ENCODE measurements around the gene MYO1D.

The MYO1D gene

DNA sequence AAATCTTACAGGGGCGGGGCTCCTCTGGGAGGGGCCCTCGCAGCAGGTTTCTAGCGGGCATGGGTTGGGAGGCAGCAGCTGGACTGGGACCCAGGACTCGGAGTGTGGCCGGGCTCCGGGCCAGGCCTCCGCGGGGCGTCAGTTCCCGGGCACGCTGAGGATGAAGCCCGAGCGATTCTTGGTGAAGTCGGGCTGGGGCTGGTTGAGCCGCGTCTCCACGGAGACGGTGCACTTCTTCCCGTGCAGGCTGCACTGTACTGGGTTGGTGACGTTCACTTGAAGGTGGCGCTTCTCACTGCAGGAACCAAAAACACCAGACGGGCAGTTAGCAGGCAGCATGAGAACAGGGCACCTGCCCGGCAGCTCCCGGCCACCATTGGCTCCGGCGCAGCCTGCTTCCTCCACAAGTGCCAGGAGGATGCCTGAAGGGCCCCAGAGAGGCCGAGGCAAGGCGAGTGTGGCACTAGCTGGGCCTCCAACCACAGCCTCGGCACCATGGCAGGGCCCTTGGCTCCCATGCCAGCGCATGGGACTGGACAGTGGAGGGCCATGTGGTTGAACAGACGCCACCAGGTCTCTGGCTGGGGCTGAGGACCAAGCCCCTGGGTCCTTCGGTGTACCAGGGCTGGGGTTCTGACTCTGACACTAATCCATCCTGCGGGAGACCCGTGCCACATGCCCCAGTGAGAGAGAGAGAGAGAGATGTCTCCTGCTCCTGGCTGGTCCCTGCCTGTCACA lies 382.1 kb downstream of the MYO1D start:
- Histone ChIP-seq H3K4me1 (ENCODE audit: control insufficient read depth, insufficient read depth, low read length) (peaks cover 12% of the 10 kb centered on the region), H3K27me3 (ENCODE audit: control insufficient read depth in 1 of 2, insufficient read depth in 2 of 2, low read length in 2 of 2) (no peaks in the 10 kb centered on the region), H3K27ac (ENCODE audit: low read length) (no peak overlapping the region), H3K4me3 (ENCODE audit: low read length in 2 of 2) (no peak overlapping the region), H3K9me3 (ENCODE audit: control insufficient read depth in 2 of 2, low read length in 2 of 2) (no peaks in the 10 kb centered on the region), H3K36me3 (ENCODE audit: control insufficient read depth in 2 of 2, insufficient read depth in 2 of 2, low read length in 2 of 2) (no peaks in the 10 kb centered on the region), H3K9ac (ENCODE audit: low read length in 2 of 2) (no peak overlapping the region)

DNA sequence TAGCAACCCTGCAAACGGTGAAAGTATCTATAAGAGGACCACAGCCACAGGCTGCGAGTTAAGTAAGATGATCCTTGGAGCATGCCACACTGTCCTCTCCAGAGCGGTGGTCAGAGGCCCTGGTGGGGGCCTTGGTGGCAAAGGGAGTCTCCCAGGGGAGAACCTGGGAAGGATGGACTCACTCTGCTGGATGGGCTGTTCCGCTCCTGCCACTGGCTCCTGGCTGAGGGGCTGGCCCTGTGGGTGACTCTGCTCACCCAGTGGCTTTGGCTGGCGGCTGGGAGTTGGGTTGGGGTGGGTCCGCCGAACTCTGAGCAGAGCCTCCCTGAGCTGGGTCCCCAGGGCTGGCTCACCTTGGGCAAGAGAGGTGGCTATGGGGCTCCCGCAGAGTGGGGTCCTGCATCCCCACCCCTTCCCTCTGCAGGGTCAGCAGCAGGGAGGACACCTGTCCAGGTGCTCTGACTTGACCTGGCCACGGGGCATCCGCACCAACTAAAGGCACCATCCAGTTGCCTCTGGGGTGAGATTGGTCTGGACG lies 382.9 kb downstream of the MYO1D start:
- Histone ChIP-seq H3K9ac (ENCODE audit: low read length in 2 of 2) (no peak overlapping the region), H3K4me3 (ENCODE audit: low read length in 2 of 2) (no peak overlapping the region), H3K9me3 (ENCODE audit: control insufficient read depth in 2 of 2, low read length in 2 of 2) (no peaks in the 10 kb centered on the region), H3K27me3 (ENCODE audit: control insufficient read depth in 1 of 2, insufficient read depth in 2 of 2, low read length in 2 of 2) (no peaks in the 10 kb centered on the region), H3K4me1 (ENCODE audit: control insufficient read depth, insufficient read depth, low read length) (peaks cover 12% of the 10 kb centered on the region), H3K36me3 (ENCODE audit: control insufficient read depth in 2 of 2, insufficient read depth in 2 of 2, low read length in 2 of 2) (no peaks in the 10 kb centered on the region), H3K27ac (ENCODE audit: low read length) (no peak overlapping the region)

DNA sequence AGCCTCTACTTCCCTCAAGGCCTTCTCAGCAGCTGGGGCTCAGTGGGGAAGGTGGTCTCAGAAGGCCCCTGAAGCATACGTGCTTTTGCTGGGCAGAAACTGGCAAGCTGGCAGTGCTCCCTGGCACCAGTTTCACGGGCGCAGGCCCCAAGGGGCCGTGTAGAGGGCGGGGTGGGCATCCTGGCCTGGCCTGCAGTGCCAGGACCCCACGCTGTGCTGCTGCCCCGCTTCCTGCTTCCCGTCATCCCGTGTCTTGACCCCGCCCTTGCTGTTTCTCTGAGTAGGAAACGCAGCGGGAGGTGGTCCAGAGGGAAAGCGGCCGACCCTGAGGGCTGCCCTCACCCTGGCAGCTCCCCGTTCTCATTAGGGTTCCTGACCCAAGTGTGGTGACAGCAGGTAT lies 383.4 kb downstream of the MYO1D start:
- Histone ChIP-seq H3K9ac (ENCODE audit: low read length in 2 of 2) (no peak overlapping the region), H3K4me1 (ENCODE audit: control insufficient read depth, insufficient read depth, low read length) (peaks cover 12% of the 10 kb centered on the region), H3K27ac (ENCODE audit: low read length) (no peak overlapping the region)

DNA sequence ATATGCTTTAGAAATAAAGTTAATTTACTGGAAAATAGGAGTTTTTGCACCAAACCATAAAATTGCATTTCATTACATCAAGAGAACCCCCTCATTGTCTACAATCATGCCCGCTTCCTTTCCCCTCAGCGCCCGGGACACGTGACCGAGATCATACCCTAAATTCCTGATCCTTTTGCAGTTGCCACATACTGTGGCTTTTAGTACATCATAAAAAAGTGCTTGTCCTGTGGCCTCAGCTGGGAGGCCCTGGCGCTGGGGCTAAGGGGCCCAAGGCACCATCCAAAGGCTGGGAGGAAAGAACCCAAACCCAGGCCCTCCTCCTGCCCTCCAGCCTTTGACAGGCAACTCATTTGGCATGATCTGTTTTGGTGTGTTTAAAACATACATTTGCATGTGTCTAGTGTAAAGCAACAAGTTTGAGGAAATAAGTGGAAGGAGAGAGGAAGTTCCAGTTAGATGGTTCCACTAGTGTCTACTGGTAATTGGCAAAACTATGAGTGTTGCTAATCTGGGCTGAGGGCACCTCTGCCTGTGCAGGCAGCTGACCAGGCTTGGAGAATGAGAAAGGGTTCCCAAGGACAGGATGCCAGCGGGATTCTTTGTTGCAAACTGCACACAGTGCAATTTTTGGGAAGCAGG lies 384.2 kb downstream of the MYO1D start:
- Histone ChIP-seq H3K4me1 (ENCODE audit: control insufficient read depth, insufficient read depth, low read length) (peaks cover 13% of the 10 kb centered on the region), H3K27ac (ENCODE audit: low read length) (no peak overlapping the region), H3K27me3 (ENCODE audit: control insufficient read depth in 1 of 2, insufficient read depth in 2 of 2, low read length in 2 of 2) (no peaks in the 10 kb centered on the region), H3K9me3 (ENCODE audit: control insufficient read depth in 2 of 2, low read length in 2 of 2) (no peaks in the 10 kb centered on the region), H3K4me3 (ENCODE audit: low read length in 2 of 2) (no peak overlapping the region), H3K36me3 (ENCODE audit: control insufficient read depth in 2 of 2, insufficient read depth in 2 of 2, low read length in 2 of 2) (no peaks in the 10 kb centered on the region), H3K9ac (ENCODE audit: low read length in 2 of 2) (no peak overlapping the region)

More for the DNA sequence above, 383.4 kb downstream of the MYO1D start:
- H3K27me3 ChIP-seq (ENCODE audit: control insufficient read depth in 1 of 2, insufficient read depth in 2 of 2, low read length in 2 of 2) = no peaks in the 10 kb centered on the region
- no peaks in the 10 kb centered on the region for H3K9me3 ChIP-seq (ENCODE audit: control insufficient read depth in 2 of 2, low read length in 2 of 2)
- no peak overlapping the region for H3K4me3 ChIP-seq (ENCODE audit: low read length in 2 of 2)
- no peaks in the 10 kb centered on the region for H3K36me3 ChIP-seq (ENCODE audit: control insufficient read depth in 2 of 2, insufficient read depth in 2 of 2, low read length in 2 of 2)

DNA sequence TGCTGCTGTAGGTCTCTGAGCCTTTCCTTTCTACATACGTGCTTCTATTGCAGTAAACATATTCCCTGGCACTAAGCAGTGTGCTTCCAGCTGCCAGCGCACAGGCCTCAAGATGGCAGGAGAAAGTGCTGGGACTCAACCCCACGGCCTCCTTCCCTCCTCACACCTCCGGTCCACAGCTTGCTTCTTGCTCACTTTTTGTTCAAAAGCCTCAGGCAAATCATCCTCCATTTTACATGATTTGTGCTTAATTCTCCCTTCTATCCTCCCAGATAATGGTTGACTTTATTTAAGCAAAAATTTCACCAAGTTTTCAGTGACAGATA lies 384.7 kb downstream of the MYO1D start:
- H3K27me3 ChIP-seq (ENCODE audit: control insufficient read depth in 1 of 2, insufficient read depth in 2 of 2, low read length in 2 of 2) = no peaks in the 10 kb centered on the region
- no peak overlapping the region for H3K4me3 ChIP-seq (ENCODE audit: low read length in 2 of 2)
- H3K9ac ChIP-seq (ENCODE audit: low read length in 2 of 2) = no peak overlapping the region
- H3K27ac ChIP-seq (ENCODE audit: low read length) = no peak overlapping the region
- H3K4me1 ChIP-seq (ENCODE audit: control insufficient read depth, insufficient read depth, low read length) = peaks cover 18% of the 10 kb centered on the region
- H3K36me3 ChIP-seq (ENCODE audit: control insufficient read depth in 2 of 2, insufficient read depth in 2 of 2, low read length in 2 of 2) = no peaks in the 10 kb centered on the region
- H3K9me3 ChIP-seq (ENCODE audit: control insufficient read depth in 2 of 2, low read length in 2 of 2) = no peaks in the 10 kb centered on the region

DNA sequence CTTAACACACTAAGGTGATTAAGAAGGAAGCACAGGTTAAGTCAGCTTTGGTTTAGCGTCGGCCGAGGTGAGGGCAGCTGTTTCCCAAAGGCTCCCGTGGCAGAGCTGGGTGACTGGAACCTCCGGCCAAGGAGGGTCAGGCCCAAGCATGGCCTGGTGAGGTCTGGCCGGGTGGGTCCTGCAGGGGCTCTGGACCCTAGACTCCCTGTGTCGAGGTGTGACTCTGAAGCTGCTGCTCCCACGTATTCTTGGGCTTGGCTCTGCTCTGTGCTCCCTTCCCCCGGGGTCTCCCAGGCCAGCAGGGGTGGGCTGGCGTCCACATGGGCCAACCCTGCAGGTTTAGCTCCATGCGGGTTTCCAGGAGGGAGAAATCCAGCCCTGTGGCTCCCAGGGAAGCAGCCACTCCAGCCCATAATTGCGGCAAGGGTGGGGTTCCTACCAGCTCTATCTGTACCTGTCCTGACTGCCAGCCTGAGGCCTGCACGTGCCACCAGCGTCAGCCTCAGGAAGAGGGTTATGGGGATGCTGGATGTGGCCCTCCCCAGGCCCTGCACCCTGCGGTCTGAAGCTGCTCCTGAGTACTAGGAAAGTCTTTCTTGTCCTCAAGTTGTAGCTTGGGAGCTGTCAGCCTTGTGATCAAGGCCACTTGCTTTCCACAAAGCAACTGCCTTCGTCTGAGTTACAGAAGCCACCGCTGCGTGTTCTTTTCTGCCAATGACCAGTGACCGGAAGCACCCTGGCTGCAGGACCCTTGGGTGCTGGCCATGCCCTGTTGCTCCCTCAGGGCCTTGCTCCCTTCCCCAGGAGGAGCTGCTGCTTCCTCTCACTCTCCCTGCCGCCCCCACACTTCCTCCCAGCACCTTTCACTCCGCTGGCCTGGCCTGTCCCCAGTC lies 385.3 kb downstream of the MYO1D start:
- peaks cover 18% of the 10 kb centered on the region for H3K4me1 ChIP-seq (ENCODE audit: control insufficient read depth, insufficient read depth, low read length)
- H3K27ac ChIP-seq (ENCODE audit: low read length) = no peak overlapping the region
- no peaks in the 10 kb centered on the region for H3K9me3 ChIP-seq (ENCODE audit: control insufficient read depth in 2 of 2, low read length in 2 of 2)
- no peak overlapping the region for H3K9ac ChIP-seq (ENCODE audit: low read length in 2 of 2)
- no peak overlapping the region for H3K4me3 ChIP-seq (ENCODE audit: low read length in 2 of 2)
- no peaks in the 10 kb centered on the region for H3K36me3 ChIP-seq (ENCODE audit: control insufficient read depth in 2 of 2, insufficient read depth in 2 of 2, low read length in 2 of 2)
- no peaks in the 10 kb centered on the region for H3K27me3 ChIP-seq (ENCODE audit: control insufficient read depth in 1 of 2, insufficient read depth in 2 of 2, low read length in 2 of 2)

GRCh38 chr17:32490101-32490482 lies 386.8 kb downstream of the MYO1D start:
- H3K27me3 ChIP-seq (ENCODE audit: control insufficient read depth in 1 of 2, insufficient read depth in 2 of 2, low read length in 2 of 2) = no peaks in the 10 kb centered on the region
- H3K27ac ChIP-seq (ENCODE audit: low read length) = no peak overlapping the region
- no peak overlapping the region for H3K4me3 ChIP-seq (ENCODE audit: low read length in 2 of 2)
- H3K4me1 ChIP-seq (ENCODE audit: control insufficient read depth, insufficient read depth, low read length) = peaks cover 12% of the 10 kb centered on the region
- no peaks in the 10 kb centered on the region for H3K9me3 ChIP-seq (ENCODE audit: control insufficient read depth in 2 of 2, low read length in 2 of 2)
- H3K9ac ChIP-seq (ENCODE audit: low read length in 2 of 2) = no peak overlapping the region
- H3K36me3 ChIP-seq (ENCODE audit: control insufficient read depth in 2 of 2, insufficient read depth in 2 of 2, low read length in 2 of 2) = no peaks in the 10 kb centered on the region

- Histone ChIP-seq H3K27ac (ENCODE audit: low read length) (no peak overlapping the region), H3K4me3 (ENCODE audit: low read length in 2 of 2) (no peak overlapping the region), H3K4me1 (ENCODE audit: control insufficient read depth, insufficient read depth, low read length) (peaks cover 11% of the 10 kb centered on the region), H3K9ac (ENCODE audit: low read length in 2 of 2) (no peak overlapping the region), H3K9me3 (ENCODE audit: control insufficient read depth in 2 of 2, low read length in 2 of 2) (no peaks in the 10 kb centered on the region), H3K36me3 (ENCODE audit: control insufficient read depth in 2 of 2, insufficient read depth in 2 of 2, low read length in 2 of 2) (no peaks in the 10 kb centered on the region), H3K27me3 (ENCODE audit: control insufficient read depth in 1 of 2, insufficient read depth in 2 of 2, low read length in 2 of 2) (no peaks in the 10 kb centered on the region)
These were observed 387.4 kb downstream of the MYO1D start for GRCh38 chr17:32489320-32490100.

GRCh38 chr17:32488604-32489180 lies 388.2 kb downstream of the MYO1D start:
- Histone ChIP-seq H3K4me3 (ENCODE audit: low read length in 2 of 2) (no peak overlapping the region), H3K9ac (ENCODE audit: low read length in 2 of 2) (no peak overlapping the region), H3K27me3 (ENCODE audit: control insufficient read depth in 1 of 2, insufficient read depth in 2 of 2, low read length in 2 of 2) (no peaks in the 10 kb centered on the region), H3K4me1 (ENCODE audit: control insufficient read depth, insufficient read depth, low read length) (peaks cover 18% of the 10 kb centered on the region), H3K9me3 (ENCODE audit: control insufficient read depth in 2 of 2, low read length in 2 of 2) (no peaks in the 10 kb centered on the region), H3K27ac (ENCODE audit: low read length) (no peak overlapping the region), H3K36me3 (ENCODE audit: control insufficient read depth in 2 of 2, insufficient read depth in 2 of 2, low read length in 2 of 2) (no peaks in the 10 kb centered on the region)

GRCh38 chr17:32488177-32488542 lies 388.8 kb downstream of the MYO1D start:
- Histone ChIP-seq H3K9me3 (ENCODE audit: control insufficient read depth in 2 of 2, low read length in 2 of 2) (no peaks in the 10 kb centered on the region), H3K4me3 (ENCODE audit: low read length in 2 of 2) (no peak overlapping the region), H3K4me1 (ENCODE audit: control insufficient read depth, insufficient read depth, low read length) (peaks cover 23% of the 10 kb centered on the region), H3K27ac (ENCODE audit: low read length) (no peak overlapping the region), H3K9ac (ENCODE audit: low read length in 2 of 2) (no peak overlapping the region), H3K36me3 (ENCODE audit: control insufficient read depth in 2 of 2, insufficient read depth in 2 of 2, low read length in 2 of 2) (no peaks in the 10 kb centered on the region), H3K27me3 (ENCODE audit: control insufficient read depth in 1 of 2, insufficient read depth in 2 of 2, low read length in 2 of 2) (no peaks in the 10 kb centered on the region)
